K562 (cell line): ENCODE data around the gene ATE1.

ENCODE experiments used
- KDM4B ChIP-seq, 2 experiments: fragments of 450-650 bp in 1 of 2; sonication (generic) in 1 of 2; IDR thresholded peaks; 2 replicates each; pipeline ENCODE4 v1.6.1; 2016 to 2017; ENCODE audit warnings: borderline replicate concordance in 2 of 2, antibody characterized with exemption in 1 of 2, low read depth in 1 of 2, mild to moderate bottlenecking in 1 of 2
- KDM5B ChIP-seq: fragments of 200-600 bp; sonication (generic); IDR thresholded peaks from 2 replicates; pipeline ENCODE4 v1.6.1; 2012; ENCODE audit warnings: low read depth, mild to moderate bottlenecking, moderate library complexity, low read length, control low read depth, inconsistent platforms; ENCODE audit not compliant: insufficient replicate concordance
- POLR2A ChIP-seq: fragments of 450-650 bp; conservative IDR thresholded peaks from 2 replicates; pipeline ENCODE4 v1.6.1; 2016
- PRPF4 ChIP-seq: fragments of 200-400 bp; formaldehyde crosslinking; IDR thresholded peaks from one replicate; pipeline ENCODE4 v1.6.1; 2017; ENCODE audit warnings: low read length, low read depth, mild to moderate bottlenecking; ENCODE audit not compliant: insufficient read depth, poor library complexity, severe bottlenecking
- SMARCE1 ChIP-seq: fragments of 450-650 bp; IDR thresholded peaks from 2 replicates; pipeline ENCODE4 v1.7.1; 2016; ENCODE audit warnings: mild to moderate bottlenecking
- ZNF274 ChIP-seq: IDR thresholded peaks from 2 replicates; pipeline ENCODE4 v1.6.1; 2011; ENCODE audit warnings: low read depth, mild to moderate bottlenecking, low read length, moderate library complexity, borderline replicate concordance
- ZNF384 ChIP-seq: IDR thresholded peaks from 2 replicates; pipeline ENCODE4 v1.6.1; 2012; ENCODE audit warnings: low read depth, low read length, improper control_type of control experiment
- TF ChIP-seq, protein P1 (sequence below), 3 experiments: IDR thresholded peaks in 2 of 3; conservative IDR thresholded peaks in 1 of 3; 2 replicates each; pipeline ENCODE4 v1.5.1; 2011 to 2012; ENCODE audit warnings: low read length in 3 of 3, mild to moderate bottlenecking in 3 of 3, control low read depth in 2 of 3, improper control_type of control experiment in 1 of 3, inconsistent platforms in 1 of 3, low read depth in 1 of 3, mixed read lengths in 1 of 3, moderate library complexity in 1 of 3; ENCODE audit not compliant: insufficient read depth in 2 of 3
- TF ChIP-seq, protein P2 (sequence below): sonication (generic); formaldehyde crosslinking; IDR thresholded peaks from 2 replicates; pipeline ENCODE4 v1.9.0; 2022; ENCODE audit warnings: mild to moderate bottlenecking, missing genetic modification reagents

DNA sequence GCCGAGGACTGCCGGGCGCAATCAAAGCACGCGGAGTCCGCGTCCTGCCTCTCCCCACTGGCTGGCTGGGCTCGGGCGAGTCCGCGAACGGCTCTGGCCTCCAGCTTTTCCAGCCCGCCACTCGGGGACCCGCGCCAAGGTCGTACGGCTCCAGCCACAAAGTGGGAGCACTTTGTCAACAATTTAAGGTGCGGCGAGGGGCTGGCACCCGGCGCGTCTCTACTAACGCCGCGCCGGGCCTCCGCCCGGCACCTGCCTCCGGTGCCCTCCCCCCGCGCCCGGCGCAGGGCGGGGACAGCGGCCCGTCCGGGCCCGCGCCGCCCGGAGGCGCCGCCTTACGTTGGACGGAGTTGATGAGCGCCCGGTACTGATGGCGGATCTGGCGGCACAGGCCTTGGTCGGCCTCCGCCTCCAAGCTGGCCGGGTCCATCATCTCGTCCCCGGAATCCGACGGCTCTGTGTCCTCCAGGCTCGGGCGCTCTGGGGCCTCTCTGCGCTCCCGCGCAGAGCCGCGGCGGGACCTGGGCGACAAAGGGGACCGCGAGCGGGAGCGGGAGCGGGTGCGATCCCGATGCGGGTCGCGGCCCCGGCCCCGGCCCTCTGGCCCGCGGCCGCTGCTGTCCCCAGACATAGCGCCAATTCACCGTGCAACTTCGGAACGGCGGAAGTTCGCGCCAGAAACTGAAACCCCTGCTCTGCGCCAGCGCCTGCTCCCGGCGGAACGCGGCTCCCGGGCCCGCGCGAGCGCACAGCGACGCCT lies 46.9 kb upstream of the ATE1 start, which contains the start of gene NSMCE4A:
- TF ChIP-seq KDM4B (IDR thresholded peaks at IDR 0.05; ENCODE audit: borderline replicate concordance in 2 of 2, low read depth in 1 of 2) (no peak), SMARCE1 (no peak), POLR2A (peak; percentile 69), PRPF4 (no peak), ZNF274 (no peak), ZNF384 (no peak), KDM5B (peak; percentile 60)
- TF ChIP-seq, protein P1, sequence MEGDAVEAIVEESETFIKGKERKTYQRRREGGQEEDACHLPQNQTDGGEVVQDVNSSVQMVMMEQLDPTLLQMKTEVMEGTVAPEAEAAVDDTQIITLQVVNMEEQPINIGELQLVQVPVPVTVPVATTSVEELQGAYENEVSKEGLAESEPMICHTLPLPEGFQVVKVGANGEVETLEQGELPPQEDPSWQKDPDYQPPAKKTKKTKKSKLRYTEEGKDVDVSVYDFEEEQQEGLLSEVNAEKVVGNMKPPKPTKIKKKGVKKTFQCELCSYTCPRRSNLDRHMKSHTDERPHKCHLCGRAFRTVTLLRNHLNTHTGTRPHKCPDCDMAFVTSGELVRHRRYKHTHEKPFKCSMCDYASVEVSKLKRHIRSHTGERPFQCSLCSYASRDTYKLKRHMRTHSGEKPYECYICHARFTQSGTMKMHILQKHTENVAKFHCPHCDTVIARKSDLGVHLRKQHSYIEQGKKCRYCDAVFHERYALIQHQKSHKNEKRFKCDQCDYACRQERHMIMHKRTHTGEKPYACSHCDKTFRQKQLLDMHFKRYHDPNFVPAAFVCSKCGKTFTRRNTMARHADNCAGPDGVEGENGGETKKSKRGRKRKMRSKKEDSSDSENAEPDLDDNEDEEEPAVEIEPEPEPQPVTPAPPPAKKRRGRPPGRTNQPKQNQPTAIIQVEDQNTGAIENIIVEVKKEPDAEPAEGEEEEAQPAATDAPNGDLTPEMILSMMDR (IDR thresholded peaks at IDR 0.05 in 2 of 3, conservative IDR thresholded peaks at IDR 0.05 in 1 of 3; ENCODE audit: insufficient read depth in 2 of 3, low read depth in 1 of 3, low read length in 3 of 3), result peak; percentile 55 to 93 (median 62); a peak in 5 of 6 replicates
- TF ChIP-seq, protein P2, sequence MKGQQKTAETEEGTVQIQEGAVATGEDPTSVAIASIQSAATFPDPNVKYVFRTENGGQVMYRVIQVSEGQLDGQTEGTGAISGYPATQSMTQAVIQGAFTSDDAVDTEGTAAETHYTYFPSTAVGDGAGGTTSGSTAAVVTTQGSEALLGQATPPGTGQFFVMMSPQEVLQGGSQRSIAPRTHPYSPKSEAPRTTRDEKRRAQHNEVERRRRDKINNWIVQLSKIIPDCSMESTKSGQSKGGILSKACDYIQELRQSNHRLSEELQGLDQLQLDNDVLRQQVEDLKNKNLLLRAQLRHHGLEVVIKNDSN (CRISPR knock-in tag), result no peak
